ENCODE results near the gene PLEKHG4B.
"Not testable (repeated sequence)": the region's sequence is repeated elsewhere in the genome, so short reads cannot be mapped to it uniquely, and the experiment has no call there.

The PLEKHG4B gene

GRCh38 chr5:93221-93980, 1.4 kb downstream of the PLEKHG4B start:
- no peak for DNase-seq (ENCODE audit: low read depth, low spot score)

DNA sequence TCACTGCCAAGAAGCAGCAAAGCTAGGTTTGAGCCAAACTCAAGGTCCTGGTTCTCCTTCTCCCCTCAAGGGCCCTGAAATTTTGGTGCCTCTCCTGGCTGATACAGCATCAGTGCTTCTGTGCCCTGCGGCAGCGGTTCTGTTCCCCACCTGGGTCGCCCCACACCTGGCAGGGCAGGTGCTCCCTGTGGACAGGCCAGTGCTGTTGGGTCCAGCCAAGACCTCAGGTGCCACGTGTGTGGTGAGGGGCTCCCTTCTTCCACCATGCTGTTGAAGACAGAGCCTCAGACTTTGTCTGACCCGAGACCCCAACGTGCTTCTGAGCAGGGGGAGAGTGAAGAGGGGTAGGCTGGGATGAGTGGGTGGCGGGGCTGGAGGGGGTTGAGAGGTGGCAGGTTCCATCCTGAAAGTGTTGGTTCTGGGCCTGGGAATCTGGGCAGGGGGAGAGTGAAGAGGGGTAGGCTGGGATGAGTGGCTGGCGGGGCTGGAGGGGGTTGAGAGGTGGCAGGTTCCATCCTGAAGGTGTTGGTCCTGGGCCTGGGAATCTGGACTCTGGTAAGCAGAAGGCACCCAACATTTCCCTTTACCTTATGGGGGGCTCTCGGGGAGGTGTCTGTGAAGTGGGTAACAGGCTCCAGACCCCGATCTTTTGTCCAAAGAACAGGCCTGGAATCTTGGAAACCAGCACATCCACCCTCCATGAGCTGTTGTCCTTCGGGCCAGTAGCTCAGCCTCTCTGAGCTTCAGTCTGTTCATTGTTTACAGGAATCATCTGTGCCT, 2.3 kb downstream of the PLEKHG4B start:
- DNase-seq (ENCODE audit: low read depth, low spot score) = no peak

DNA sequence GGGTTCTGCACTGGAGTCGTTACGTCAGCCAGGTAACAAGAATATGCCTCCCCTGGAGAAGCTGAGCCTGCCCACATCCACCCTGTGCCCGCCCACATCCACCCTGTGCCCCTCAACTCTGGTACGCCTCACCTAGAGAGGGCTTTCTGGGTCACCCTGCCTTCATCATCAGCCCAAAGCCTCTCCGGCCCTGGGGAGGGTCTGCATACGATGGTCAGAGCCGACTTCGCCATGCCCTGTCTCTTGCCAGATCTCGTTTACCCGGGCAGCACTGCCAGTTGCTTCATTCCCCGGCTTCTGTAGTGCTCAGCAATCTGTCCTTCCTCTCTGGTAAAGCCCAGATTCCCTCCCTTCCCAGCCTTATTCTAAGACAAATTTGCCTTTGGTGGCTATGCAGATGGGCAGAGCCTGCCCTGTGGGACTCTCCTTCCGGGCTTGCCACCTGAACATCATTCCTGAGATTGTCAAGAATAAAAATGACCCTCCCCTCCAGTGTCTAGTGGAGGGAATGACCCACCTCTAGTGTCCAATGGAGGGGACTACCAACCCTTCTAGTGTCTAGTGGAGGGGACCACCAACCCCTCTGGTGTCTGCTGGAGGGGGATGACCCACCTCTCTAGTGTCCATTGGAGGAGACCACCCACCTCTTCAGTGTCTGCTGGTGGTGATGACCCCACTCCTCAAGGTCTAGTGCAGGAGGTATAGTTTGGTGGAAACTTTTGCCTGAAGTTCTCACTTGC, 3.4 kb downstream of the PLEKHG4B start:
- no peak for DNase-seq (ENCODE audit: low read depth, low spot score)

DNA sequence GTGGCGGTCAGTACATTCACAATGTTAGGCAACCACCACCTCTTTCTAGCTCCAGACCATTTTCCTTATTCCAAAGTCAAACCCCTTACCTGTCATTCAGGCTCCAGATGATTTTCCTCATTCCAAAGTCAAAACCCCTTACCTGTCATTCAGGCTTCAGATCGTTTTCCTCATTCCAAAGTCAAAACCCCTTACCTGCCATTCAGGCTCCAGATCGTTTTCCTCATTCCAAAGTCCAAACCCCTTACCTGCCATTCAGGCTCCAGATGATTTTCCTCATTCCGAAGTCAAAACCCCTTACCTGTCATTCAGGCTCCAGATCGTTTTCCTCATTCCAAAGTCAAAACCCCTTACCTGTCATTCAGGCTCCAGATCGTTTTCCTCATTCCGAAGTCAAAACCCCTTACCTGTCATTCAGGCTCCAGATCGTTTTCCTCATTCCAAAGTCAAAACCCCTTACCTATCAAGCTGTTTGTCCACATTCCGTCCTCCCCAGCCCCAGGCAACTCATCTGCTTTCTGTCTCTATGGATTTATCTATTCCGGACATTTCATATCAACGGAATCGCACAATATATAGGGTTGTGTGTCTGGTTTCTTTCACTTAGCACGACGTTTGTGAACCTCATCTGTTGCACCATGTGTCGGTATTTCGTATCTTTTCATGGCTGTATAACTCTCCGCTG, 5.2 kb downstream of the PLEKHG4B start:
- DNase-seq (ENCODE audit: low read depth, low spot score) = no peak

- no peak for DNase-seq (ENCODE audit: low read depth, low spot score)
Measured at GRCh38 chr5:99815-100214, 7.8 kb downstream of the PLEKHG4B start.

- no peak for DNase-seq (ENCODE audit: low read depth, low spot score)
Measured at GRCh38 chr5:102411-103043, 10.6 kb downstream of the PLEKHG4B start.

DNA sequence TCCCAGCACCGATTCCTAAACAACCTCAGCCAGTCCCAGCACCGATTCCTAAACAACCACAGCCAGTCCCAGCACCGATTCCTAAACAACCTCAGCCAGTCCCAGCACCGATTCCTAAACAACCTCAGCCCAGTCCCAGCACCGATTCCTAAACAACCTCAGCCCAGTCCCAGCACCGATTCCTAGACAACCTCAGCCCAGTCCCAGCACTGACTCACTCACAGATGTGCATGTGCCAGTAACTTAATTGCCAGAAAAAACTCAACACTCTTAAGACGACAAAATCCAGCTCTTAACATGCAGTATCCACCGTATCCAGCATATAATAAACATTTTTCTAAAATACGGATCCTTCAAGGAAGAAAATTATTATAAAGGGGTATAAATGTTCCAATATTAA, 12.1 kb downstream of the PLEKHG4B start:
- not testable (repeated sequence) for DNase-seq (ENCODE audit: low read depth, low spot score)

DNA sequence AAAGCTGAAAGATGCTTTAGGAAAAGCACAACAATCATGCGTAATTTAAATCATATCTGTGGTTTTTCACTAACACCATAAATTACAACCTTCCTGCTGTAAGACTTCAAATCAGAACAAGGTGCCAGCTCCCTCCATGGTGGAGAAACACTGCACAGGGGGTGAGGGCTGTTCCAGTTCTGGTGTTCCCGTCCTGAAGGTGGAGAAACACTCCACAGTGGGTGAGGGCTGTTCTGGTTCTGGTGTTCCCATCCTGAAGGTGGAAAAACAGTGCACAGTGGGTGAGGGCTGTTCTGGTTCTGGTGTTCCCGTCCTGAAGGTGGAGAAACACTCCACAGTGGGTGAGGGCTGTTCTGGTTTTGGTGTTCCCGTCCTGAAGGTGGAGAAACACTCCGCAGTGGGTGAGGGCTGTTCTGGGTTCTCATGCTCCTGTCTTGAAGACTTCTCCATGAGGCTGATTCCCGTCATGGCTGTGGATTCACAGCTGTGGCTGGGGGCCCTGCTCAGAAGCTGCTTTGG, 12.9 kb downstream of the PLEKHG4B start:
- no peak for DNase-seq (ENCODE audit: low read depth, low spot score)

DNA sequence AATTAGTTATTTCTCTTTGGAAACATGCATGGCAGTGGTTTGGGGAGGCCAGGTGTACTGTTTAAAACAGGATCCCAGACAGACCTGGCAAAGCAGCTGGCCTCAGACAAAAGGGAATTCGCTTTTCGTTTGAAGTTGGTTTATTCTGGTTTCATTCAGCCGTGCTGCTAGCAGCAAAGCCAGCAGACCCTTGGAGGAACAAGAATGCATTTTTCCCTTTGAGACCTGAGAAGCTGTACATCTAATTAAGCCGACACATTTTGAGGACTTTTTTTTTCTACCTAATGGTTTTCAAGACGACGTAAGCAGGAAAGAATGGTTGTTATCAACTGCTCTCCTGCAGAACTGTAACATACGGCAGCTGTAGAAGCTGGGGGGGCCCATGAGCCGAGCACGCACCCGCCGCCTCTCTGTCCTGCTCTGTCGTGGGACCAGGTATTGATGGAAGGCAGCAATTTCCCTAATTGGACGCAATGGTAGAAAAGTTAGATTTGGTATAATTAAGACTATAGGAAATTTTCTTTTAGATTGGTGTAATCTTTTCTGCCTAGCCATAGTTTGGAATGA, 13.6 kb downstream of the PLEKHG4B start:
- no peak for DNase-seq (ENCODE audit: low read depth, low spot score)

- no peak for DNase-seq (ENCODE audit: low read depth, low spot score)
Measured at GRCh38 chr5:106587-106986, 14.6 kb downstream of the PLEKHG4B start.

GRCh38 chr5:107526-107925, 15.6 kb downstream of the PLEKHG4B start:
- DNase-seq (ENCODE audit: low read depth, low spot score) = no peak

DNA sequence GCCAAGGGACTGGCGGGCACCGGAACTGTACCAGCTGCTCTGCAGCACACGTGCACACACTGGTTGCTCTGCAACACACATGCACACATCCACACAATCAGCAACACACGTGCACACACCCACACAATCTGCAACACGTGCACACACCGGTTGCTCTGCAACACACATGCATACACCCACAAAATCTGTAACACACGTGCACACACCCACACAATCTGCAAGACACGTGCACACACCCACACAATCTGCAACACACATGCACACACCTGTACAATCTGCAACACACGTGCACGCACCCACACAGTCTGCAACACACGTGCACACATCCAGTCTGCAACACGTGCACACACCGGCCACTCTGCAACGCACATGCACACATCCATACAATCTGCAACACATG, 17.9 kb downstream of the PLEKHG4B start:
- no peak for DNase-seq (ENCODE audit: low read depth, low spot score)

GRCh38 chr5:110270-110888, 18.4 kb downstream of the PLEKHG4B start:
- DNase-seq (ENCODE audit: low read depth, low spot score) = no peak

- no peak for DNase-seq (ENCODE audit: low read depth, low spot score)
Measured at GRCh38 chr5:111171-111570, 19.2 kb downstream of the PLEKHG4B start.

DNA sequence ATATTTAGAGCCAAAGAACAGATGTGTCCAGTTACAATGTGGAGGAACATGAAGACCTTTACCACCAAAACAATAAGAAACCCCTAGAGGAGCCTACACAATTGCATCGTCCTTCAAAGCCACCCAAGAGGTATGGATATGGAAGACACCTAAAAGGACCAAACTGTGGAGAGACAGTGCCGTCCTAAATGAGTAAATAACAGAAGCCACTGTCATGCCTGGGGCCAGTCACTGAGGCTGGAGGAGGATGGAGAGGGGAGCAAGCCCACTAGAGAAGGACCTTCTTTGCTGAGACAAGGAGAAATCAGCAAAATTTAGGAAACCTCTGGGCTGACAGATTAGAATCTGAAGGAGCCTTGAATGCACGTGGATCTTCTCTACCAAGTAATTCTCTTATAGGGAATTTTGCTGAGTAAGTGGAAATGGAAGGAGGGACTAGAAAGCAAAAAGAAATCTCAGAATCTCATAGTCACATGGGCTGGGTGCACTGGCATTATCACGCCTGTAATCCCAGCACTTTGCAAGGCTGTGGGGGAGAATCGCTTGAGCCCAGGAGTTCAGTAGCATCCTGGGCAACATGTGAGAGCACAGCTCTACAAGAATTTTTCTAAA, 27.6 kb downstream of the PLEKHG4B start:
- DNase-seq (ENCODE audit: low read depth, low spot score) = no peak

GRCh38 chr5:121432-121831, 29.5 kb downstream of the PLEKHG4B start:
- no peak for DNase-seq (ENCODE audit: low read depth, low spot score)

DNA sequence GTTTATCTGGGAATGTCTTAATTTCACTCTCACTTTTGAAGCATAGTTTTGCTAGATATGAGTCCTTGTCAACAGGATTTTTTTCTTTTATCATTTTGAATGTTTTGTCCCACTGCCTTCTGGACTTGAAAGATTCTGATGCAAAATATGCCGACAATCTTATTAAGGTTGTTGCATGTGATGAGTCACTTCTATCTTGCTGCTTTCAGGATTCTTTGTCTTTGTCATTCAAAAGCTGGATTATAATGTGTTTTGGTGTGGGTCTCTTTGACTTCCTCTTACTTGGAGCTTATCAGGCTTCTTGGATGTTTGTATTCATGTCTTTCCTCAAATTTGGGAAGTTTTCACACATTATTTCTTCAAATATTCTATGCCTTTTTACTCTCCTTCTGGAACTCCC, 33.8 kb downstream of the PLEKHG4B start:
- DNase-seq (ENCODE audit: low read depth, low spot score) = no peak

DNA sequence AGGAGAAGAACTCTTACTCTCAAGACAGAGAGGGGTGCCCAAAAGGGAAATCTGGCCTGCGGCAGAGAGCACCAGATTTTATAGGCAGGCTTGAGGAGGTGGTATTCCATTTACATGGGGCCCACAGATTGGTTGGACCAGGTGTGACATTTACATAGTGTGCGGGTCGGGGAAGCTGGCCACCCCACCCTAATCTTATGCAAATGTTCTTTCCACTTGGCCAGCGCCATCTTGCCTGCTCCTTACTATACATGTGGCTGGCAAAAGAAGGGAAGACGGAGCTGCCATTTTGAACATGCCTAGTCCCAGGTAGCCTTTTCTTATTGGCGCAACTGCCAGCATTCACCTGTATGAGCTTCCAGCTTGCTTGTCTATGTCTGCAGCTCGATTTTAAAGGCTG, 34.8 kb downstream of the PLEKHG4B start:
- no peak for DNase-seq (ENCODE audit: low read depth, low spot score)

- DNase-seq (ENCODE audit: low read depth, low spot score) = no peak
Measured at GRCh38 chr5:127886-128285, 35.9 kb downstream of the PLEKHG4B start.

- no peak for DNase-seq (ENCODE audit: low read depth, low spot score)
Measured at GRCh38 chr5:128446-128845, 36.5 kb downstream of the PLEKHG4B start.

Measured in activated naive CD8-positive, alpha-beta T cell treated with anti-CD3 and anti-CD28 coated beads, Interleukin-2, amount 50 U/mL, for 16 hours (primary cell).